Measurements from ENCODE around the gene SIAH1.
"Not testable (repeated sequence)": the region's sequence is repeated elsewhere in the genome, so short reads cannot be mapped to it uniquely, and the experiment has no call there.

SIAH1 gene

GRCh38 chr16:48385253-48386150 is at the start of gene SIAH1:
Gene SIAH1 (minus strand): TSS chr16:48385413. CDS start chr16:48362428, 22,985 bp downstream.
- DNase-seq (ENCODE audit: low spot score): peak; percentile 97

DNA sequence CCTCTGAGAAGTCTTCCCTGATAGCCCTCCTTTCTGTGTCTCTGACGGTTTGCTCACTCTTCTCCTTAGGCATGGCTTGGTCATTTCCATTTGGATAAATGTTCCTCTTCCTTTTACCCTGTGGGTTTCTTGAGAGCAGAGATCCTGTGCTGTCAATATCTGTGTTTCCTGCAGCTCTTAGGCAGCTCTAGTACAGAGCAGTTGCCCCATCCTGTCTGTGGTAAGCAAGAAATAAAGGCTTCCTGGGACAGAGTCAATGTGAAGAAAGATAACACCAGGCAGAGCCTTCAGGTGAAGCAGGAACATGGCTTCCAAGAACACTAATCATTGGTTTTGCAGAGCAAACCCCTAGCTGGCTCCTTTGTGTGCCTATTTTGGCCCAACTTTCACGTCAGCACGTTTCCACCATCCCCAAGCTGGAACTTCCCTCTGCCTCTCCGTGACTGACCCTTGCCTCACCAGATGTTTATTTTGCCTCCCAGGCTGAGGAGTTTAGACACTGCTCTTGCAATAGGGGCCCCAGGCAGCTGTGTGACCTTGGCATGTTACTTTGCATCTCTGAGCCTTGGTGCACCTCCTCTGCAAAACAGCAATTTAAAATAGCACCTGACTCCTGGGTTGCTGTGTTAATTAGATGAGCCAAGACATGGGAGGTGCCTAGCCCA is 49.6 kb upstream of the SIAH1 start:
- DNase-seq (ENCODE audit: low spot score): no peak

DNA sequence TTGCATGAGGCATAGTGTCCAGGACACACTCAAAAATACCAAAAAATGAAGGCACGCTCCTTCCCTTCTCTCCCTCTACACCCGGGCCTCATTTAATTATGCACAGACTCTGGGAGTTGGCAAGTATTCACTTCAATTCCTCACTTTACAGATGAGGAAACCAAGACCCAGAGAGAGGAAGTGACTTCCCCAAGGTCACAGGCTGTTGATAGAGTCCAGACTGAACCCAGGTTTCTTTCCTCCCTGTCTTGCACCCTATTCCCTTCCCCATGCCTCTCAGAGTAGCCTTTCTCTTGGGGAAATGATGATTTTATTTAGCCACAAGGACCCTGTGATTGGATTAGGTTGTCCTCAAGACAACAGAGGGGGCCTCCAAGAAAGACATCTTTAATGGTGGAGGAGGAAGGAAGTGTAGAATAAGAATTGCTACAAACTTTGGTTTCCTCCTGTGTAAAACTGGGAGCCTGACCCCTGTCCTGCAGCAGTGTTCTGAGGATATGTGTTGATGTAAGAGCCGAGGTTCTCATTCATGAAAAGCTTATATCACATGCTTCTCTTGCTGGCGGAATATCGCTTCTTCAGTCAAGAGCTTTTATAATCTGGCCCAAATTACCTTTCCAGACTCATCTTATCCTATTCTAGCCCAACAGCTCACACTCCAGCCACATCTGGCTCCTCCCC is 48.8 kb upstream of the SIAH1 start:
- DNase-seq (ENCODE audit: low spot score): no peak

- DNase-seq (ENCODE audit: low spot score): no peak
Observed at GRCh38 chr16:48433116-48433849, 48.1 kb upstream of the SIAH1 start.

DNA sequence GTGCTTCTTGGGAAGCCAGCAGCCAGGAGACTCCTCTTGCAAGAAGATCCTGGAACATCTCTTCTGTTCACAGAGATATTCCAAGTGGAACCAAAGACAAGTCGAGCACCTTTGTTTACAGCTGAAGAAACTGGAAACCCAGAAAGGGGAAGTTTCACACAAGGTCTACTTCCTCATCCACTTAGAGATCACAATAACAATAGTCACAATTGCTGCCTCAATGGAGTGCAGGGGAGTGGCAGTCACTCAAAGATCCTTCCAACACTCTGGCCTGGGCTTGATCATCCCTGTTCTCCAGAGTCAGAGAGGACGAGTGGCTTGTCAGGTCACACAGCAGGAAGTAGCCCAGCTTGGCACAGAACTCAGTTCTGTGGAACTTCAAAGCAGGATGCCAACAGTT is 46.9 kb upstream of the SIAH1 start:
- no peak for DNase-seq (ENCODE audit: low spot score)

GRCh38 chr16:48430890-48431289 is 45.7 kb upstream of the SIAH1 start:
- DNase-seq (ENCODE audit: low spot score): no peak

DNA sequence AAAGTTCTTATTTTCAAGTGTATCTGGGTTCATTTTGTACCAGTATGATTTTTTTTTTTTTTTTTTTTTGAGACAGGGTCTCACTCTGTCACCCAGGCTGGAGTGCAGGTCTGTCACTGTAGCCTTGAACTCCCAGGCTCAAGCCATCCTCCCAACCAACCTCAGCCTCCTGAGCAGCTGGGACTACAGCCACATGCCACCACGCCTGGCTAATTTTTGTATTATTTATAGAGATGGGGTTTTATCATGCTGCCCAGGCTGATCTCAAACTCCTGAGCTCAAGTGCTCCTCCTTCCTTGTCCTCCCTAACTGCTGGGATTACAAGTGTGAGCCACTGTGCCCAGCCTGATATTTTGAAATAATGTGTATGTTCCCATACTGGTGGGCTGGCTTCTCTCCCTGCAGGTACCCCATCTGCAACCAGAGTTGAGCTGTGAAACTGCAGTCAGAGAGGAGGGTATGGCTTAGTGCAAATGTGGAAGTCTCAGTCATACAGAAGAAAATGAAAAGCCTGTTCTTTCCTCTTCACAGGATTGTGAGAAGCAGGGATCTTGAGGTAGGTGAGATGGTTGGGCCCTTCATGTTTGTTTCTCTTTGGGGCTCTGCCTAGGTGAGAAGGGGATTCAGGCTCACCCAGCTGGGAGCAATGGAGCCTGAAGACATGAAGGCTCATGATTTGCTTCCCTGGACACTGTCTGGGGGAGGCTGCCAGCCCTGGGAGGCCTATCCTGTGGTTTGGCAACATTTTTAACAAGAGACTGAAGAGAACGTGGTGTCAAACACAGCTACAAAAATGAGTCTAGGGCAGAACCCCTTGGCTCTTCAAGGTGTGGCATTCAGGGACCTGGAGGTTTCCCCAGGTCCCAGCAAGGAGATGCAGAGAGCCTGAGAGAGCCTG is 41.3 kb upstream of the SIAH1 start:
- peak; percentile 38 for DNase-seq (ENCODE audit: low spot score)

DNA sequence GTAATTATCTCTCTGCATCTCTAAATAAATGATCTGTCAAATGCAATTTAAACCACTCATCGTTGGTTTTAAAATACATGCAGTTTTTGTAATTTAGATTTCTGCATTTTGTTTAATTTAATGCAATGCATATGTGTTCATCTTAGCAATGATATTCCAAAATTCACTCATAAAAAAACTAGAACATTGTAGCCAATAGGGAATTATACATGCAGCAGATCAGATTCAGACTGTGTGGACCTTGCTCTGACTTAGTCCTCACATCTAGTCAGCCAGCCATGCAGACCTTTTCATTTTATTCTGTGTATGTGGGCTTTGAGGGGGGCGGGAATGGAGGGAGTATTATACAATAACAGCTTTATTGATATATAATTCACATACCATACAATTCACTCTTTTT is 37.3 kb upstream of the SIAH1 start:
- DNase-seq (ENCODE audit: low spot score): no peak

DNA sequence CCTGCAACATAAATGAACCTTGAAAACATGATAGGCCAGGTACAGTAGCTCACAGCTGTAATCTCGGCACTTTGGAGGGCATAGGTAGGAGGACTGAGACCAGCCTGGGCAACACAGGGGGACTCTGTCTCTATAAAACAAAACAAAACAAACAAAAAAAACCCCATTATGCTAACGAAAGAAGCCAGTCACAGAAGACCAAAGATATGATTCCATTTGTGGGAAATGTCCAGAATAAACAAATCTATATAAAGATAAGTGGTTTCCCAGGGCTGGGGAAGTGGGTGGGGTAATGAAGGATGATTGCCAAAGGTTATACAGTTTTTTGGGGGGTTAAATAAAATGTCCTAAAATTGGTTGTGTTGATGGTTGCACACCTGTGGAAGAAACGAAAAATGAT is 36.5 kb upstream of the SIAH1 start:
- no peak for DNase-seq (ENCODE audit: low spot score)

GRCh38 chr16:48420437-48420836 is 35.2 kb upstream of the SIAH1 start:
- DNase-seq (ENCODE audit: low spot score): no peak

DNA sequence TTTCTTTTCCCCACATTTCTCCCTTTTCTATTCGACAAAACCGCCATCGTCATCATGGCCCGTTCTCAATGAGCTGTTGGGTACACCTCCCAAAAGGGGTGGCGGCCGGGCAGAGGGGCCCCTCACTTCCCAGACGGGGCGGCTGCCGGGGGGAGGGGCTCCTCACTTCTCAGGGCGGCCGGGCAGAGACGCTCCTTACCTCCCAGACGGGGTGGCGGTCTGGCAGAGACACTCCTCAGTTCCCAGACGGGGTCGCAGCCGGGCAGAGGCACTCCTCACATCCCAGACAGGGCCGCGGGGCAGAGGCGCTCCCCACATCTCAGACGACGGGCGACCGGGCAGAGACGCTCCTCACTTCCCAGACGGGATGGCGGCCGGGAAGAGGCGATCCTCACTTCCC is 31.4 kb upstream of the SIAH1 start:
- not testable (repeated sequence) for DNase-seq (ENCODE audit: low spot score)

DNA sequence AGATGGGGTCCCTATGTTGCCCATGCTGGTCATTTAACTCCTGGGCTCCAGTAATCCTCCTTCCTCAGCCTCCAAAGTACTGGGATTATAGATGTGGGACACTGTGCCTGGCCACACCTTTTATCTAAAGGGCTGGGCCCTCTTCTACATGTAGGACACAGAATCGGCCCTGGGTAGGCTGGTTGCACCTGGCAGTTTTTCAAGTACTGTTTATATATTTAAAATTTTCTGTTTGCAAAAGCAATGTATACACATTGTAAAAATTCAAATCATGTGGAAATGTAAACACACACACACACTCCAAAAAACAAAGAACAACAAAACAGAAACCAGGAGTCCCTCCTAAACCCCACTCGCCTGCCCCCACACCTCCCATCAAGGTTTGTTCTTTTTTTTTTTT is 28.1 kb upstream of the SIAH1 start:
- DNase-seq (ENCODE audit: low spot score): no peak

GRCh38 chr16:48409839-48410632 is 24.8 kb upstream of the SIAH1 start:
- DNase-seq (ENCODE audit: low spot score): peak; percentile 83

GRCh38 chr16:48408688-48409087 is 23.5 kb upstream of the SIAH1 start:
- DNase-seq (ENCODE audit: low spot score): peak; percentile 45

DNA sequence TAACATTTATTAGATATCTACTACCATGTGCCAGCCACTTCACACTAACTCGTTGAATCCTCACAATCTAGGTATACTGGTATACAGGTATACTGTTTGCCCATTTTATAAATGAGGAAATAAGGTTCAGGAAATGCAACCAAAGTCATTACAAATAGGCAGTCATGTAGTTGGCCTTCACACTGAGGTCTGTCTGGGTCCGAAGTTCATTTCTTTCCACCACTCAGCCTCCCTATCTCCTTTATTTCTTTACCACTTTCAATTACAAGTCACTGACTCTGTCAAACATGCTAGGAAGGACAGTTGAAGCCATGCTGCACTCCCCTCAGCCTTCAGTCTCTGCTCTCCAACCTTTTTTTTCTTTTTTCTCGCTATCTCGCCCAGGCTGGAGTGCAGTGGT is 20.7 kb upstream of the SIAH1 start:
- DNase-seq (ENCODE audit: low spot score): no peak

GRCh38 chr16:48405153-48405552 is 19.9 kb upstream of the SIAH1 start:
- no peak for DNase-seq (ENCODE audit: low spot score)

DNA sequence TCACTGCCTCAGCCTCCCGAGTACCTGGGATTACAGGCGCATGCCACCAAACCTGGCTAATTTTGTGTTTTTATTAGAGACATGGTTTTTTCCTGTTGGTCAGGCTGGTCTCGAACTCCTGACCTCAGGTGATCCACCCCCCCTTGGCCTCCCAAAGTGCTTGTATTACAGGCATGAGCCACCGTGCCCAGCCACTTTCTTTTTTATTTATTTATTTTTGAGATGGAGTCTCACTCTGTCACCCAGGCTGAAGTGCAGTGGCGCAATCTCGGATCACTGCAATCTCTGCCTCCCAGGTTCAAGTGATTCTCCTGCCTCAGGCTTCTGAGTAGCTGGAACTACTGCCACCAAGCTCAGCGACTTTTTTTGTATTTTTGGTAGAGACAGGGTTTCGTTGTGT is 17.3 kb upstream of the SIAH1 start:
- not testable (repeated sequence) for DNase-seq (ENCODE audit: low spot score)

DNA sequence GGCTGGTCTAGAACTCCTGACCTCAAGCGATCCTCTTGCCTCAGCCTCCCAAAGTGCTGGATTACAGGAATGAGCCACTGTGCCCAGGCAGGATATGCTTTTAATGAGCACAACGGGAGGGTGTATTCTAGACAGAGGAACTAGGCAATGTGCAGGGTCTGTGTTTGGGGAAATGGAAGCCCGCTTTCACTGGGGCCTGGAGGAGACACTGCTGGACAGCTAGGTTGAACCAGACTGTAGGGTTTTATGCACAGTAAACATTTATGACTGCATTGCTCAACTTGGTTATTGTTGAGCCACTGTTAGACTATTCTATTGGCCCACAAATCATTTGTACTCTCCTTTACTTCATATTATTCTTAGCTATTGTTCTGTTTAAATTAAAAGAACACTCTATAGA is 10.2 kb upstream of the SIAH1 start:
- no peak for DNase-seq (ENCODE audit: low spot score)

GRCh38 chr16:48394355-48394703 is 9.1 kb upstream of the SIAH1 start:
- DNase-seq (ENCODE audit: low spot score): no peak

Data from AG20443 (cell line).